Activated CD8-positive, alpha-beta T cell treated with anti-CD3 and anti-CD28 coated beads for 36 hours (primary cell): ENCODE measurements around the gene PRKAG2. TPM values are rescaled to one million over a fixed set of nuclear protein-coding genes. Genes with fewer than 3 reads are reported as not detected.

ENCODE experiments used
- ATAC-seq: fragments of 200-7000 bp; cut with Tn5 transposase; one replicate; pipeline ENCODE4 v1.10.0; 2021; ENCODE audit warnings: mild to moderate bottlenecking, moderate library complexity
- CTCF ChIA-PET: fragments of 350-600 bp; sonication (Branson Sonifier 250); formaldehyde crosslinking; loops from one replicate; lab custom pipeline; 2021; ENCODE audit warnings: antibody characterized with exemption; lab: Charles Lee
- POLR2A ChIA-PET: fragments of 350-600 bp; sonication (Branson Sonifier 250); formaldehyde crosslinking; loops from one replicate; lab custom pipeline; 2021; ENCODE audit warnings: antibody characterized with exemption; lab: Charles Lee
- DNase-seq: peaks from one replicate; pipeline ENCODE4 v3.0.0-alpha.2; 2020
- H3K27ac Mint-ChIP-seq: one replicate; pipeline ENCODE4 v1.8.0; 2021; ENCODE audit warnings: mild to moderate bottlenecking, mixed read lengths
- H3K27me3 Mint-ChIP-seq: one replicate; pipeline ENCODE4 v1.8.0; 2021; ENCODE audit warnings: mixed read lengths
- H3K36me3 Mint-ChIP-seq: one replicate; pipeline ENCODE4 v1.8.0; 2021; ENCODE audit warnings: low read depth, mixed read lengths
- H3K4me1 Mint-ChIP-seq: one replicate; pipeline ENCODE4 v1.8.0; 2021; ENCODE audit warnings: low read depth, mixed read lengths
- H3K4me3 Mint-ChIP-seq: one replicate; pipeline ENCODE4 v1.8.0; 2021; ENCODE audit warnings: mild to moderate bottlenecking, moderate library complexity, mixed read lengths
- H3K9me3 Mint-ChIP-seq: one replicate; pipeline ENCODE4 v1.8.0; 2021; ENCODE audit warnings: mixed read lengths
- intact Hi-C: fragments of 100-400 bp; cut with micrococcal nuclease; formaldehyde crosslinking; loops from one replicate; pipeline ENCODE4 v1.10.0; 2022
- total RNA-seq, 2 experiments: library from RNA; stranded (reverse); gene quantifications; one replicate each; pipeline ENCODE4 v1.2.3, GENCODE V29; 2021
- TF ChIP-seq, protein P1 (sequence below): fragments of 200-600 bp; IDR thresholded peaks from one replicate; pipeline ENCODE4 v1.8.0; 2022; ENCODE audit warnings: antibody characterized with exemption, mild to moderate bottlenecking

PRKAG2 gene
- total RNA-seq, 2 experiments from 2014 or later = 17.0 to 19.2 TPM

- DNase-seq (no peak), ATAC-seq (no peak)
- intact Hi-C loops = no loop called here
- Mint-ChIP-seq H3K9me3 (no peaks in the 10 kb centered on the region), H3K4me3 (no peak overlapping the region), H3K27ac (no peak overlapping the region), H3K36me3 (no peaks in the 10 kb centered on the region), H3K27me3 (no peaks in the 10 kb centered on the region), H3K4me1 (peaks cover 17% of the 10 kb centered on the region)
- CTCF ChIA-PET = interaction anchor here (1.2 kb wide), 1 partner anchor 15 kb away, joined by 3 read pairs; no protein-coding TSS in a partner anchor
- POLR2A ChIA-PET = no interaction called here
- TF ChIP-seq, protein P1, sequence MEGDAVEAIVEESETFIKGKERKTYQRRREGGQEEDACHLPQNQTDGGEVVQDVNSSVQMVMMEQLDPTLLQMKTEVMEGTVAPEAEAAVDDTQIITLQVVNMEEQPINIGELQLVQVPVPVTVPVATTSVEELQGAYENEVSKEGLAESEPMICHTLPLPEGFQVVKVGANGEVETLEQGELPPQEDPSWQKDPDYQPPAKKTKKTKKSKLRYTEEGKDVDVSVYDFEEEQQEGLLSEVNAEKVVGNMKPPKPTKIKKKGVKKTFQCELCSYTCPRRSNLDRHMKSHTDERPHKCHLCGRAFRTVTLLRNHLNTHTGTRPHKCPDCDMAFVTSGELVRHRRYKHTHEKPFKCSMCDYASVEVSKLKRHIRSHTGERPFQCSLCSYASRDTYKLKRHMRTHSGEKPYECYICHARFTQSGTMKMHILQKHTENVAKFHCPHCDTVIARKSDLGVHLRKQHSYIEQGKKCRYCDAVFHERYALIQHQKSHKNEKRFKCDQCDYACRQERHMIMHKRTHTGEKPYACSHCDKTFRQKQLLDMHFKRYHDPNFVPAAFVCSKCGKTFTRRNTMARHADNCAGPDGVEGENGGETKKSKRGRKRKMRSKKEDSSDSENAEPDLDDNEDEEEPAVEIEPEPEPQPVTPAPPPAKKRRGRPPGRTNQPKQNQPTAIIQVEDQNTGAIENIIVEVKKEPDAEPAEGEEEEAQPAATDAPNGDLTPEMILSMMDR = no peak
These were observed 54.9 kb downstream of the PRKAG2 start for GRCh38 chr7:151821806-151822540.

GRCh38 chr7:151821226-151821625, 55.7 kb downstream of the PRKAG2 start:
- no peaks in the 10 kb centered on the region for H3K9me3 Mint-ChIP-seq
- intact Hi-C loops = no loop called here

GRCh38 chr7:151820491-151821105, 56.3 kb downstream of the PRKAG2 start:
- ATAC-seq = no peak
- Mint-ChIP-seq H3K4me3 (no peak overlapping the region), H3K27me3 (no peaks in the 10 kb centered on the region), H3K4me1 (peaks cover 12% of the 10 kb centered on the region), H3K27ac (no peak overlapping the region), H3K36me3 (no peaks in the 10 kb centered on the region), H3K9me3 (no peaks in the 10 kb centered on the region)
- CTCF ChIA-PET = interaction anchor here (1.2 to 1.5 kb wide), 2 partner anchors 17 to 37 kb away, joined by 3 read pairs; no protein-coding TSS in a partner anchor
- TF ChIP-seq, protein P1 = no peak
- POLR2A ChIA-PET = no interaction called here
- no peak for DNase-seq
- intact Hi-C loops = no loop called here

More at GRCh38 chr7:151821226-151821625, 55.7 kb downstream of the PRKAG2 start:
- DNase-seq (no peak), ATAC-seq (no peak)
- H3K4me3 Mint-ChIP-seq = no peak overlapping the region
- H3K27ac Mint-ChIP-seq = no peak overlapping the region
- peaks cover 13% of the 10 kb centered on the region for H3K4me1 Mint-ChIP-seq
- H3K27me3 Mint-ChIP-seq = no peaks in the 10 kb centered on the region
- H3K36me3 Mint-ChIP-seq = no peaks in the 10 kb centered on the region
- CTCF ChIA-PET = interaction anchor here (1.2 to 1.5 kb wide), 2 partner anchors 16 to 38 kb away, joined by 3 read pairs; no protein-coding TSS in a partner anchor
- TF ChIP-seq, protein P1 = no peak
- POLR2A ChIA-PET = no interaction called here

GRCh38 chr7:151819866-151820265, 57.0 kb downstream of the PRKAG2 start:
- intact Hi-C loops = no loop called here
- H3K4me1 Mint-ChIP-seq = peaks cover 12% of the 10 kb centered on the region
- H3K27me3 Mint-ChIP-seq = no peaks in the 10 kb centered on the region
- ATAC-seq (no peak), DNase-seq (no peak)
- ChIA-PET POLR2A (interaction anchor here (1.5 kb wide), 1 partner anchor 19 kb away, joined by 3 read pairs; no protein-coding TSS in a partner anchor), CTCF (interaction anchor here (1.5 kb wide), 2 partner anchors 37 to 60 kb away, joined by 3 to 4 read pairs; no protein-coding TSS in a partner anchor)
- H3K4me3 Mint-ChIP-seq = no peak overlapping the region
- H3K9me3 Mint-ChIP-seq = no peaks in the 10 kb centered on the region
- H3K27ac Mint-ChIP-seq = no peak overlapping the region
- TF ChIP-seq, protein P1 = no peak
- no peaks in the 10 kb centered on the region for H3K36me3 Mint-ChIP-seq
